ENCODE results near the gene PTPN3. TPM values are rescaled to one million over a fixed set of nuclear protein-coding genes. Genes with fewer than 3 reads are reported as not detected.

The PTPN3 gene
- total and polyA plus RNA-seq, 2 donors (not counting 1 experiment from before 2014, with no cell fraction given): not detected

DNA sequence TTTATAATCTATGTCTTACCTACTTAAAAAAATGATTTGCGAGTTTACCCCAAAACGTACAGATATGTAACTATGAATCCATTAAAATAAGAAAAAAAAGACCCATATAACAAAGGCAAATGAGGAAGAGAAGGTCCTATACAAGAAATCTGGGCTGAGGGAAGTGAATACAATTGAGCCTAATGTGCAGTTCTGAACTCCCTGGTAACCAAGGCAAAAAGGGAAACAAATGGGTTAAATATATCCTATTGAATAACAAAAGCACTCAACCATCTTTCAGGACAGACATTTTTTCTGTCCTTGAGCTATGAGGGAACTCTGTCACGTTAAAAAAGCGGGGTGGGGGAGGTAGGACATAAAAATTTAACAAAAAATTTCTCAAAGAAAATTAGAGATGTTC lies 78.6 kb downstream of the PTPN3 start:
- Mint-ChIP-seq H3K27ac (no peak overlapping the region), H3K27me3 (peaks cover 22% of the 10 kb centered on the region), H3K9me3 (ENCODE audit: insufficient read depth) (no peaks in the 10 kb centered on the region), H3K4me1 (peaks cover 45% of the 10 kb centered on the region), H3K4me3 (no peak overlapping the region)
- ChIA-PET CTCF (interaction anchor here (1.1 to 1.7 kb wide), 2 partner anchors 8 to 14 kb away, joined by 3 to 5 read pairs; no protein-coding TSS in a partner anchor), POLR2A (no interaction called here)
- ATAC-seq (ENCODE audit: low read depth) (no peak), DNase-seq (no peak)
- H3K4me2 ChIP-seq (replicated peaks; ENCODE audit: low read depth, low read length, poor library complexity, severe bottlenecking): no peak overlapping the region
- no peak for TF ChIP-seq EZH2 (IDR thresholded peaks at IDR 0.05; ENCODE audit: borderline replicate concordance, insufficient read depth, low read depth, low read length, poor library complexity, severe bottlenecking)
- TF ChIP-seq, protein P1, sequence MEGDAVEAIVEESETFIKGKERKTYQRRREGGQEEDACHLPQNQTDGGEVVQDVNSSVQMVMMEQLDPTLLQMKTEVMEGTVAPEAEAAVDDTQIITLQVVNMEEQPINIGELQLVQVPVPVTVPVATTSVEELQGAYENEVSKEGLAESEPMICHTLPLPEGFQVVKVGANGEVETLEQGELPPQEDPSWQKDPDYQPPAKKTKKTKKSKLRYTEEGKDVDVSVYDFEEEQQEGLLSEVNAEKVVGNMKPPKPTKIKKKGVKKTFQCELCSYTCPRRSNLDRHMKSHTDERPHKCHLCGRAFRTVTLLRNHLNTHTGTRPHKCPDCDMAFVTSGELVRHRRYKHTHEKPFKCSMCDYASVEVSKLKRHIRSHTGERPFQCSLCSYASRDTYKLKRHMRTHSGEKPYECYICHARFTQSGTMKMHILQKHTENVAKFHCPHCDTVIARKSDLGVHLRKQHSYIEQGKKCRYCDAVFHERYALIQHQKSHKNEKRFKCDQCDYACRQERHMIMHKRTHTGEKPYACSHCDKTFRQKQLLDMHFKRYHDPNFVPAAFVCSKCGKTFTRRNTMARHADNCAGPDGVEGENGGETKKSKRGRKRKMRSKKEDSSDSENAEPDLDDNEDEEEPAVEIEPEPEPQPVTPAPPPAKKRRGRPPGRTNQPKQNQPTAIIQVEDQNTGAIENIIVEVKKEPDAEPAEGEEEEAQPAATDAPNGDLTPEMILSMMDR (IDR thresholded peaks at IDR 0.05): no peak
- no peaks in the 10 kb centered on the region for H4K20me1 ChIP-seq (ENCODE audit: control insufficient read depth, insufficient read depth, low read length, poor library complexity, severe bottlenecking)
- no peaks in the 10 kb centered on the region for H3K9me3 ChIP-seq (ENCODE audit: control extremely low read depth in 1 of 3, control insufficient read depth in 2 of 3, insufficient read depth in 1 of 3, low read length in 2 of 3)
- no peak overlapping the region for H3K9ac ChIP-seq (ENCODE audit: low read length)
- H3K27ac ChIP-seq (ENCODE audit: low read length in 2 of 2): no peak overlapping the region
- intact Hi-C loops (cut with micrococcal nuclease): loop anchor here (10.0 kb wide), 2 partner anchors 305 to 405 kb away; partner anchors contain the start of genes CTNNAL1 and TMEM245
- H3K79me2 ChIP-seq (ENCODE audit: control insufficient read depth, insufficient read depth, low read length): no peaks in the 10 kb centered on the region
- no CpG with 5 or more reads among the region's 4 CpGs for WGBS (ENCODE audit: insufficient coverage)
- peaks cover 0 to 2% (median 0%) of the 10 kb centered on the region in 4 experiments for H3K27me3 ChIP-seq (replicated peaks in 1 of 4; ENCODE audit: control extremely low read depth in 1 of 4, control insufficient read depth in 3 of 4, insufficient read depth in 4 of 4, low read length in 3 of 4)
- H3K4me3 ChIP-seq (ENCODE audit: control extremely low read depth in 1 of 5, extremely low read depth in 1 of 5, insufficient read depth in 1 of 5, low read depth in 2 of 5, low read length in 4 of 5): no peak overlapping the region
- no peak overlapping the region for H2AFZ ChIP-seq (ENCODE audit: insufficient read depth, low read depth, low read length, poor library complexity, severe bottlenecking)
- peaks cover 12 to 36% of the 10 kb centered on the region in 2 donors for H3K4me1 ChIP-seq (ENCODE audit: control insufficient read depth in 2 of 2, insufficient read depth in 2 of 2, low read length in 2 of 2)
- no peaks in the 10 kb centered on the region for H3K36me3 ChIP-seq (replicated peaks in 1 of 2; ENCODE audit: control extremely low read depth in 1 of 2, control insufficient read depth in 1 of 2, extremely low read depth in 1 of 2, insufficient read depth in 2 of 2, low read length in 1 of 2)

DNA sequence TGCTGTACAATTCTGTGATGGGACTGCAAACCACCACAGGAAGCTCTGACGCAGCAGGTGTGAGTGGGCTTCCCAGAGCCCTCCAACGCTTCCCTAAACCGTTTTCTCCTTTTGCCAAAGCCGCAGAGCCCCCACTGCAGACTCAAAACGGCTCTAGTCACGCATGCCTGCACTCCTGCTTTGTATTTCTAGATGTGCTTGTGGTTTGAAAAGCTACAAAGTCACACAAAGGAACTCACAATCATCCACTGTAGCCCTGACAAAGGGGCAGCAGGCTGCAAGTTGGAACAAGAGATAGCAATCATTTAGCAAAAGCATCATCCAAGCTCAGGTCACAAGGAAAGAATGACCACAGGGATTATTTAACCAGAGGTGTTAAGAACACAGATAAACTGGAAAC lies 79.3 kb downstream of the PTPN3 start:
- ChIA-PET POLR2A (no interaction called here), CTCF (no interaction called here)
- Histone ChIP-seq H2AFZ (ENCODE audit: insufficient read depth, low read depth, low read length, poor library complexity, severe bottlenecking) (no peak overlapping the region), H3K4me1 (ENCODE audit: control insufficient read depth in 2 of 2, insufficient read depth in 2 of 2, low read length in 2 of 2) (peaks cover 12 to 36% of the 10 kb centered on the region in 2 donors), H3K27me3 (replicated peaks in 1 of 4; ENCODE audit: control extremely low read depth in 1 of 4, control insufficient read depth in 3 of 4, insufficient read depth in 4 of 4, low read length in 3 of 4) (peaks cover 0 to 2% (median 0%) of the 10 kb centered on the region in 4 experiments), H3K9me3 (ENCODE audit: control extremely low read depth in 1 of 3, control insufficient read depth in 2 of 3, insufficient read depth in 1 of 3, low read length in 2 of 3) (no peaks in the 10 kb centered on the region), H3K4me2 (replicated peaks; ENCODE audit: low read depth, low read length, poor library complexity, severe bottlenecking) (no peak overlapping the region), H3K27ac (ENCODE audit: low read length in 2 of 2) (no peak overlapping the region), H4K20me1 (ENCODE audit: control insufficient read depth, insufficient read depth, low read length, poor library complexity, severe bottlenecking) (no peaks in the 10 kb centered on the region), H3K36me3 (replicated peaks in 1 of 2; ENCODE audit: control extremely low read depth in 1 of 2, control insufficient read depth in 1 of 2, extremely low read depth in 1 of 2, insufficient read depth in 2 of 2, low read length in 1 of 2) (no peaks in the 10 kb centered on the region), H3K79me2 (ENCODE audit: control insufficient read depth, insufficient read depth, low read length) (no peaks in the 10 kb centered on the region), H3K4me3 (ENCODE audit: control extremely low read depth in 1 of 5, extremely low read depth in 1 of 5, insufficient read depth in 1 of 5, low read depth in 2 of 5, low read length in 4 of 5) (no peak overlapping the region), H3K9ac (ENCODE audit: low read length) (no peak overlapping the region)
- Mint-ChIP-seq H3K9me3 (ENCODE audit: insufficient read depth) (no peaks in the 10 kb centered on the region), H3K27ac (no peak overlapping the region), H3K27me3 (peaks cover 22% of the 10 kb centered on the region), H3K4me1 (peaks cover 47% of the 10 kb centered on the region), H3K4me3 (peak overlapping the region; percentile 13)
- DNase-seq (no peak), ATAC-seq (ENCODE audit: low read depth) (no peak)
- TF ChIP-seq EZH2 (IDR thresholded peaks at IDR 0.05; ENCODE audit: borderline replicate concordance, insufficient read depth, low read depth, low read length, poor library complexity, severe bottlenecking): no peak
- TF ChIP-seq, protein P1 (IDR thresholded peaks at IDR 0.05): no peak
- WGBS (ENCODE audit: insufficient coverage): 34% methylated on average over 4 of the region's 6 CpGs
- intact Hi-C loops (cut with micrococcal nuclease): loop anchor here (10.0 kb wide), 2 partner anchors 304 to 404 kb away; partner anchors contain the start of genes CTNNAL1 and TMEM245

Data from B cell (primary cell).